Karpas-422 (cell line): ENCODE data around the gene CNGA2. TPM values are rescaled to one million over a fixed set of nuclear protein-coding genes. Genes with fewer than 3 reads are reported as not detected.
A peak's percentile ranks its signal among the peaks of the same experiment; 100 is the strongest.

Experiments used
- DNase-seq: peaks from one replicate; pipeline ENCODE4 v3.0.0-alpha.2; 2015
- H2AFZ ChIP-seq: fragments of 200-600 bp; sonication (generic); 2 replicates; pipeline ENCODE4 v1.6.1; 2014; ENCODE audit warnings: antibody characterized with exemption, low read length, mixed read lengths
- H3K27ac ChIP-seq: fragments of 200-600 bp; sonication (generic); 2 replicates; pipeline ENCODE4 v1.5.1; 2014; ENCODE audit warnings: mild to moderate bottlenecking, low read length, moderate library complexity
- H3K27me3 ChIP-seq: fragments of 200-600 bp; sonication (generic); 2 replicates; pipeline ENCODE4 v1.6.1; 2014; ENCODE audit warnings: low read length, mixed read lengths
- H3K36me3 ChIP-seq: fragments of 200-600 bp; sonication (generic); 2 replicates; pipeline ENCODE4 v1.6.1; 2014; ENCODE audit warnings: low read length, mixed read lengths; ENCODE audit not compliant: insufficient read depth
- H3K4me1 ChIP-seq: fragments of 200-600 bp; sonication (generic); 2 replicates; pipeline ENCODE4 v1.6.1; 2014; ENCODE audit warnings: mild to moderate bottlenecking, low read length, mixed read lengths
- H3K4me2 ChIP-seq: fragments of 200-600 bp; sonication (generic); 2 replicates; pipeline ENCODE4 v1.6.1; 2014; ENCODE audit warnings: low read length, low read depth, mild to moderate bottlenecking; ENCODE audit not compliant: poor library complexity, severe bottlenecking
- H3K4me3 ChIP-seq: fragments of 200-600 bp; sonication (generic); 2 replicates; pipeline ENCODE4 v1.5.1; 2014; ENCODE audit warnings: mild to moderate bottlenecking, antibody characterized with exemption, low read length, mixed read lengths
- H3K79me2 ChIP-seq: fragments of 200-600 bp; sonication (generic); 2 replicates; pipeline ENCODE4 v1.6.1; 2014; ENCODE audit warnings: mild to moderate bottlenecking, low read length, mixed read lengths
- H3K9ac ChIP-seq: fragments of 200-600 bp; sonication (generic); 2 replicates; pipeline ENCODE4 v1.6.0; 2014; ENCODE audit warnings: low read length
- H3K9me2 ChIP-seq: fragments of 200-600 bp; sonication (generic), shearing (Covaris generic); replicated peaks from 2 replicates; pipeline ENCODE4 v1.6.0; 2014; ENCODE audit warnings: mild to moderate bottlenecking, low read length, moderate library complexity; ENCODE audit not compliant: insufficient read depth
- H3K9me3 ChIP-seq: fragments of 300-700, 200-600 bp; sonication (generic); 2 replicates; pipeline ENCODE4 v1.6.1; 2014; ENCODE audit warnings: low read length, mixed read lengths
- H4K20me1 ChIP-seq: fragments of 200-600 bp; sonication (generic); 2 replicates; pipeline ENCODE4 v1.6.1; 2014; ENCODE audit warnings: mild to moderate bottlenecking, antibody characterized with exemption, low read length, low read depth; ENCODE audit not compliant: insufficient read depth
- total RNA-seq: library from RNA; depleted of rRNA; stranded (reverse); fragments of >200 nt; shearing (Covaris generic); gene quantifications from 2 replicates; pipeline ENCODE4 v1.2.3, GENCODE V29; 2014; ENCODE audit warnings: low replicate concordance

Gene CNGA2
- total RNA-seq, 1 experiment from 2014 or later, result not detected

DNA sequence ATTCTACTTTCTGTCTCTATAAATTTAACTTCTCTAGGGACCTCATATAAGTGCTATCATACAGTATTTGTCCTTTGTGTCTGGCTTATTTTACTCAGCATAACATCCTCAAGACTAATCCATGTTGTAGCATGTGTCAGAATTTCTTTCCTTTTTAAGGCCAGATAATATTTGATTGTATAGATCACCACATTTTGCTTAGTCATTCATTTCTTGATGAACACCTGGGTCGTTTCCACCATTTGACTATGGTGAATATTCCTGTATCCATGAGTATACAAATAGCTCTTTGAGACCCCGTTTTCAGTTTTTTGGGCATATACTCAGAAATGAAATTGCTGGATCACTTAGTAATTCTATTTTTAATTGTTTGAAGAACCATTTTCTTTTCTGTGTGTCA, 12.0 kb downstream of the CNGA2 start:
- H3K27ac ChIP-seq, result no peak overlapping the region
- no peak for DNase-seq
- H3K9me2 ChIP-seq, result no peaks in the 10 kb centered on the region
- no peaks in the 10 kb centered on the region for H3K36me3 ChIP-seq
- no peak overlapping the region for H2AFZ ChIP-seq
- no peak overlapping the region for H3K4me3 ChIP-seq
- H3K9me3 ChIP-seq, result no peaks in the 10 kb centered on the region
- no peaks in the 10 kb centered on the region for H3K4me1 ChIP-seq
- no peak overlapping the region for H3K4me2 ChIP-seq
- H3K9ac ChIP-seq, result no peak overlapping the region
- no peaks in the 10 kb centered on the region for H4K20me1 ChIP-seq
- H3K79me2 ChIP-seq, result no peaks in the 10 kb centered on the region
- H3K27me3 ChIP-seq, result no peaks in the 10 kb centered on the region

DNA sequence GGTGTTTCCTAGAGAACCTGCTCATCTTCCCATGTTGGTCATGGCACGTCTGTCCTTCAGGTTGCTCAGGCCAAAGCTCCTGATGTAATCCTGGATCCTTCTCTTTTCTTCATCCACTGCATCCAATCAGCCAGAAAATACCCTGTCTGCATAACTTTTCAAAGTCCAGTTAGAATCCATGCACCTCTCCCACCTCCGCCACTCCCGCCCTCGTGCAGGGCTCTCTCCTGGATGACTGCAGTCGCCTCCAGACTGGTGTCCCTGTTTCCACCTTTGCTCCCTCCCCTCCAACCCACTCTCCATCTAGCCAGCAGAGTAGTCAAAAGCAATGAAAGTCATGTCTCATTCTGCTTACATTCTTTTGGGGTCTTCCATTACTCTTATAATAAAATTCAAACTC, 16.0 kb downstream of the CNGA2 start:
- H3K36me3 ChIP-seq, result no peaks in the 10 kb centered on the region
- no peak for DNase-seq
- no peak overlapping the region for H2AFZ ChIP-seq
- no peaks in the 10 kb centered on the region for H3K9me2 ChIP-seq
- no peak overlapping the region for H3K4me3 ChIP-seq
- no peak overlapping the region for H3K27ac ChIP-seq
- H4K20me1 ChIP-seq, result no peaks in the 10 kb centered on the region
- H3K4me2 ChIP-seq, result no peak overlapping the region
- H3K9me3 ChIP-seq, result no peaks in the 10 kb centered on the region
- H3K4me1 ChIP-seq, result no peaks in the 10 kb centered on the region
- no peak overlapping the region for H3K9ac ChIP-seq
- H3K27me3 ChIP-seq, result no peaks in the 10 kb centered on the region
- no peaks in the 10 kb centered on the region for H3K79me2 ChIP-seq

GRCh38 chrX:151752847-151753246, 18.3 kb downstream of the CNGA2 start:
- no peaks in the 10 kb centered on the region for H3K9me2 ChIP-seq
- no peaks in the 10 kb centered on the region for H3K27me3 ChIP-seq
- no peak for DNase-seq
- no peaks in the 10 kb centered on the region for H4K20me1 ChIP-seq
- no peaks in the 10 kb centered on the region for H3K9me3 ChIP-seq
- no peak overlapping the region for H2AFZ ChIP-seq
- H3K9ac ChIP-seq, result no peak overlapping the region
- no peak overlapping the region for H3K4me3 ChIP-seq
- H3K79me2 ChIP-seq, result no peaks in the 10 kb centered on the region
- H3K4me2 ChIP-seq, result no peak overlapping the region
- H3K27ac ChIP-seq, result no peak overlapping the region
- no peaks in the 10 kb centered on the region for H3K4me1 ChIP-seq
- H3K36me3 ChIP-seq, result no peaks in the 10 kb centered on the region

- peak; percentile 75 for DNase-seq
These were observed 18.9 kb downstream of the CNGA2 start for GRCh38 chrX:151753313-151754046.

GRCh38 chrX:151754047-151754429, 19.5 kb downstream of the CNGA2 start:
- Histone ChIP-seq H3K9me2 (no peaks in the 10 kb centered on the region), H3K4me3 (no peak overlapping the region), H3K4me1 (no peaks in the 10 kb centered on the region), H3K9ac (no peak overlapping the region), H3K9me3 (no peaks in the 10 kb centered on the region), H3K4me2 (no peak overlapping the region), H3K79me2 (no peaks in the 10 kb centered on the region), H2AFZ (no peak overlapping the region), H3K27me3 (no peaks in the 10 kb centered on the region), H3K27ac (no peak overlapping the region), H4K20me1 (no peaks in the 10 kb centered on the region), H3K36me3 (no peaks in the 10 kb centered on the region)
- DNase-seq, result no peak

More at GRCh38 chrX:151753313-151754046, 18.9 kb downstream of the CNGA2 start:
- no peaks in the 10 kb centered on the region for H3K79me2 ChIP-seq
- H3K4me2 ChIP-seq, result no peak overlapping the region
- H3K36me3 ChIP-seq, result no peaks in the 10 kb centered on the region
- no peak overlapping the region for H3K9ac ChIP-seq
- H3K9me3 ChIP-seq, result no peaks in the 10 kb centered on the region
- H3K4me1 ChIP-seq, result no peaks in the 10 kb centered on the region
- no peaks in the 10 kb centered on the region for H3K27me3 ChIP-seq
- no peak overlapping the region for H2AFZ ChIP-seq
- H4K20me1 ChIP-seq, result no peaks in the 10 kb centered on the region
- no peak overlapping the region for H3K4me3 ChIP-seq
- H3K27ac ChIP-seq, result no peak overlapping the region
- no peaks in the 10 kb centered on the region for H3K9me2 ChIP-seq

DNA sequence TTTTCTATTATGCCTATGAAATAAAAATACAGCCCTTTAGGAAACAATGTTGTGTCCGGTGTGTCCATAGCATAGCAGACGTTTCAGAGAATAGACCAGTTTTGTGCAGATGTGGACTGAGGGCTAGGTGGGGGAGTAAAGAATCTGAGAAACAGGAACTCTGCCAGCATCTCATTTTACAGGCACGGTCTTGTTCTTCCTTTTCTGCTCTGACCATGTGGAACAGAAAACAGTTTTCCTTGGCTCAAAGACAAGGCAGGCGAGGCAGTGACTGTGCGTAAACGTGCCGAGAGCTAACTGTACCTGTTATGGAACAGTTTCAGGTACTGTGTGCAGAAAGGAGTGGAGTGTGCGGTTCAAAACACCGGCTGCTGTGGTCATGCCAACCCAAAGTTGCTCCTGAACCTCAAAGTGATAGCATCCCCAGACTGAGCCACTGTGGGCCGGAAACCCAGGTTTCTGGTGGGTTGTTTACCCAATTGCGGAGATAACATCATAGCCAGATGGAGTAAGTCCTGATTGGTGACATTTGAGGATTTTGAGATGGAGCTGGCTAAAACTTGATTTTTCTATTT, 20.2 kb downstream of the CNGA2 start:
- Histone ChIP-seq H3K9ac (no peak overlapping the region), H3K4me3 (no peak overlapping the region), H3K4me1 (no peaks in the 10 kb centered on the region), H3K36me3 (no peaks in the 10 kb centered on the region), H4K20me1 (no peaks in the 10 kb centered on the region), H3K27ac (no peak overlapping the region), H3K4me2 (no peak overlapping the region), H3K79me2 (no peaks in the 10 kb centered on the region), H3K9me2 (no peaks in the 10 kb centered on the region), H3K9me3 (no peaks in the 10 kb centered on the region), H2AFZ (no peak overlapping the region), H3K27me3 (no peaks in the 10 kb centered on the region)
- no peak for DNase-seq

DNA sequence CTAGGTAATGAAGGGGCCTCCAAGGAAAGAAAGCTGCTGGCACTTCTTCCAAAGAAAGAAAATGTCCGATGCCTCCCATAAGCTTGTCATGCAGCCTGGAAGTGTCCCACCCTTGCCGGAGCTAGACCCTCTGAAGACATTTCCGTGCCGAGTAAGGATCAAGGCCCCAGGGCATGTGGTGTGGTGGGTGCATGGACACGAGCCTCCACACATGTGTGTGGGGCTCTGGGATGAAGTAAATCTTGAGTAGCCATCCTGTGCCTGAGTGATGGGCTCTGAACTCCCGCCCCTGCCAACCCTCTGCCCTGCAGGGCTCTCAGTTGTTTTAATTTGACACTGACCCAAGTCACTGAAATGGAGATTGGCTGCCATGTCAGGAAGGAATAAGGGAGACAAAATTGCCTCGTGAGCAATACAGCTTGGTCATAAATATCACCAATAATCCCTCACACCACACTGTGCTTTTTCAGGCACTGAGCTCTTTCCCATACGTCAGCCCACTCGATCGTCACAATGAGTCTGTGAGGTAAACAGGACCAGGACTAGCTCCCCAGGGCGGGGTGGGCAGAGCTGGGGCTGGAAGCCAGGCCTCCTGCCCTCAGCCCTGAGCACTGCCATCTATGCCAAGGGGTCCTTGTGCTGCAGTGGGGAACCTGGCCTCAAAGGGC, 24.6 kb downstream of the CNGA2 start:
- no peak overlapping the region for H3K9ac ChIP-seq
- no peaks in the 10 kb centered on the region for H3K79me2 ChIP-seq
- H3K4me2 ChIP-seq, result no peak overlapping the region
- H2AFZ ChIP-seq, result no peak overlapping the region
- DNase-seq, result no peak
- H3K9me3 ChIP-seq, result no peaks in the 10 kb centered on the region
- H3K4me1 ChIP-seq, result no peaks in the 10 kb centered on the region
- H3K9me2 ChIP-seq, result no peaks in the 10 kb centered on the region
- no peaks in the 10 kb centered on the region for H3K36me3 ChIP-seq
- H4K20me1 ChIP-seq, result no peaks in the 10 kb centered on the region
- no peak overlapping the region for H3K27ac ChIP-seq
- no peaks in the 10 kb centered on the region for H3K27me3 ChIP-seq
- H3K4me3 ChIP-seq, result no peak overlapping the region

DNA sequence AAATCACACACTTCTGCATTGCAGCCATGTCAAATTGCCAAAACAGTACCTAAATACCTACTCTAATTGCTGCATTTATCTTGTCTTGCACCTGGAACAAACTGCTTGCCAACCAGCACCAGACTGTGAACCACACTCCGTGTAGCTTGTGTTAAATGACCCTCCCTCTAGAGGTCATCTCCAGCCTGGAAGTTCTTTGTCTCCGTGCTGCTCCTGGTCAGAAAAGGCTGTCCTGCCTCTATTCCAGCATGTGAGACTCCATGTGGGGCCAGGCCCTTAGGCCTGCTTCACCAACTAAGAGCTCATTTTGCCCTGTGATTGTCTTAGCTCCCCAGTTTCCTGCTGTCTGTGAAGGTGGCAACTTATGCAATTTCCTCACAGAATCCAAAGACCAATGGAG, 28.3 kb downstream of the CNGA2 start:
- Histone ChIP-seq H4K20me1 (no peaks in the 10 kb centered on the region), H3K27me3 (no peaks in the 10 kb centered on the region), H3K4me1 (no peaks in the 10 kb centered on the region), H3K9me2 (no peaks in the 10 kb centered on the region), H3K4me3 (no peak overlapping the region), H3K79me2 (no peaks in the 10 kb centered on the region), H3K36me3 (no peaks in the 10 kb centered on the region), H3K27ac (no peak overlapping the region), H3K9ac (no peak overlapping the region), H2AFZ (no peak overlapping the region), H3K9me3 (no peaks in the 10 kb centered on the region), H3K4me2 (no peak overlapping the region)
- DNase-seq, result no peak
